Activated T-cell treated with anti-CD3 and anti-CD28 coated beads for 48 hours (primary cell): Measurements from ENCODE around the gene ME2.
"Not testable (repeated sequence)": the region's sequence is repeated elsewhere in the genome, so short reads cannot be mapped to it uniquely, and the experiment has no call there.

Source experiments
- DNase-seq: peaks from one replicate; pipeline ENCODE4 v3.0.0-alpha.2; 2020; ENCODE audit warnings: low read depth

The ME2 gene

GRCh38 chr18:50861617-50862016 lies 17.3 kb upstream of the ME2 start:
- DNase-seq = no peak

DNA sequence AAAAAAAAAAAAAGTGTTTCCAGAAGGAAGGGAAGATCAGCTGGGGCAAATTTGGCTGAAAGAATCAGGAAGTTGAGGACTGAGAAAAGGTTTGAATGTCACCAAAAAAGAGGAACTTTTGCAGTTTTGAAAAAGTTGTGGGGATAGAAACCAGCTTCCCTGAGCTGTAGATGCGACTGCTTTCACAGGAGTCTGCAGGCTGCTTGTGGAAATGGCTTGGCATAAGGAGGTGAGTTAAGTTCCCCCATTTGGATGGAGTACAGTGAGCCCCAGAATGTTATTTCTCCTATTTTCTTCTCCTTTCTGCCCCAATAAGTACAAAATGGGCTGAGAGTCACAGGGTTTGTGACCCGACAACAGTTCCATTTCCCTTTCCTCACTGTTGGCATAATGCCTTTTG lies 16.5 kb upstream of the ME2 start:
- DNase-seq = no peak

DNA sequence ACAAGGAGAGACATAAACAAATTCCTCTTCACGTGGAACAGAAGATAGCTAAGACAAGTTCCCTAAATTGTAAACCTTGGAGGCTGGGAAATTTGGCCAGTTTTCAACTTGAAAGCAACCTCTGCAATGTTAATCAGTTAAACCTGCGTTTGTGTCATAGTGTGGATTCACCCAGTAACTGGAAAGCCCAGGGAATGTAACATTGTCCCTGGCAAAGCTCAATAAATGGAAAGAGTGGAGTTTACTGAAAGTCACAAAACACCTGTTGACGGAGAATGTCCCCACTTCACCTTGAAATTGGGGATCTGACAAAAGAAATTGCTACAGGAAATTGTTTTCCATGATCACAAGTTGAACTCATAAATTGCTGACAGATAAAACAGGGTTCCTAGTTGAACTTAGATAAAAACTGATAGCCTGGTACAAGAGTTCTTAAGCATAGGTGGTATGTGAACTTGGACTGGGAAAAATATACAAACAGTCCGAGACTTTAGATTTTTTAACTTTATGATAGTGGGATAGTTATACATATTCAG lies 15.0 kb upstream of the ME2 start:
- DNase-seq = no peak

DNA sequence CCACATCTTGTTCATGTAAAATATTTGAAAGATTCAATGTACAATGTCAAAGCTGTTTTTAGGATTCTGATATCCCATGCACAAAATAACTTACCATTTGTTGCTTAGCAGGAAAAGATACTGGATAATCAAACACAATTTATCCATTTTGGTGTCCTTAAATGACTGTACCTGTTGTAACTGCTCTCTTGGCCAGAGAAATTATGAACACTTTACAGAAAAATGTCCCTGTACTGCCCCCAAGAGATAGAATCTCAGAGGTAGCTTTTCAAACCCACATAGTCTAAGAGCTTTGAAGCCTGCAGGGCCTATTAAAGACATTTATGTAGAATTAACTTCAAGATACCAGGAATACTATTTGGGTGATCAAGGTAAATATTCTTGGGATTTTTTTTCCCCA lies 12.2 kb upstream of the ME2 start:
- DNase-seq = no peak

DNA sequence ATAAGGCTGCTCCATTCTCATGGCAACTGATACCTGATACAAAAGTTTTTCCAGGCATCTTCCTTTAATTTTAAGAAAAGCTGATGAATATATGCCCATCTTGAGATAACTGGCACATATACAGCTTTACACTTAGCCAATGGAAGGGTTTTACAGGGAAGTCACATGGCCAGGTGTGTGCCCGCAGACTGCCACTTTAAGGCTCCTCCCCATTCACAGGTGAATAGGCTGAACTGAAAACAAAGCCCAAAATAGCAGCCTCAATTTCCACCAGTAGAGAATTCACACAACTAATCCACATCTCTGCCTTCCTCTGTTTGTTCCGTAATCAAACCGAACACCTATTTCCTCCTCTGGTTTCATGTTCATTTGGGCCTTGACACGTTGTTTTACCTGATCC lies 9.8 kb upstream of the ME2 start:
- DNase-seq = no peak

DNA sequence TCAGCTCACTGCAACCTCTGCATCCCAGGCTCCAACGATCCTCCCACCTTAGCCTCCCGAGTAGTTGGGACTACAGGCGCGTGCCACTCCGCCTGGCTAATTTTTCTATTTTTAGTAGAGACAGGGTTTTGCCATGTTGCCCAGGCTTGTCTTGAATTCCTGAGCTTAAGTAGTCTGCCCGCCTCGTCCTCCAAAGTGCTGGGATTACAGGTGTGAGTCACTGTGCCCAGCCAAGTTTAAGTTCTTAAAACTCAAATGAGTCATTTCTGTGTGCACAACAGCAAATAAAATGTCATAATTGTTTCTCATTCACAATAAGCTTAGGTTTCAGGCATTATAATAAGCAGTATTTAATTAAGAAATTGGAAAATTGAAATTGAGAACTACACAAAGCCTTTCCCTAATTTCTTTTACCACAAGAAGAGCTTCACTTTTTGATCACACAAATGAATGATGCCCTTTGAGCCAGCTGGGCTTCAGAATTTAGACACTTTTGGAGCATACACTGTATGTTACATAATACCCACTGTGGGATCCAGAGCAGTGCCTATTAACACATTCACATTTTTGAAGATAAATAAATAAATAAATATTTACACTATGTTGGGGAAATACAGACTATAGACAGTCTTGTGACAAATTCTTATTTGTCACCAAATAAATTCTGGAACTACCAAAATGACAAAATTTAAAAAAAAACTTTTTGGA lies 8.6 kb upstream of the ME2 start:
- no peak for DNase-seq

DNA sequence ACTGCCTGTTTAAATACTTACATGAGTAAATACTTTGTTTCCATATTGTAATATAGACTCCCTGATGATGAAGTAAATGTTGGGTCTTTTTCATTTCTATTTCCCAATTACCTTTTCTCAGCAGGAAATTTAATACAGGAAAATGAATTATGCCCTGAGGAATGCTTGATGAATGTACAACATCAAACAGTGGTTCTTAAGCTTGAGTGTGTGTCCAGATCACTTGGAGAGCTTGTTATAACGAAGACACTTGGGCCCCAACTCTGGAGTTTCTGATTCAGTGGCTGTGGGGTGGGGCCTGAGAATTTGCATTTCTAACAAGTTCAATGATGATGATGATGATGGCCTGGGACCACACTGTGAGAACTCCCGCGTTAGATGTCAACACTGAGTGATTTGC lies 7.1 kb upstream of the ME2 start:
- no peak for DNase-seq

- DNase-seq = no peak
These were observed 2.9 kb upstream of the ME2 start for GRCh38 chr18:50875966-50876536.

- no peak for DNase-seq
These were observed 1.2 kb upstream of the ME2 start for GRCh38 chr18:50877545-50878265.

DNA sequence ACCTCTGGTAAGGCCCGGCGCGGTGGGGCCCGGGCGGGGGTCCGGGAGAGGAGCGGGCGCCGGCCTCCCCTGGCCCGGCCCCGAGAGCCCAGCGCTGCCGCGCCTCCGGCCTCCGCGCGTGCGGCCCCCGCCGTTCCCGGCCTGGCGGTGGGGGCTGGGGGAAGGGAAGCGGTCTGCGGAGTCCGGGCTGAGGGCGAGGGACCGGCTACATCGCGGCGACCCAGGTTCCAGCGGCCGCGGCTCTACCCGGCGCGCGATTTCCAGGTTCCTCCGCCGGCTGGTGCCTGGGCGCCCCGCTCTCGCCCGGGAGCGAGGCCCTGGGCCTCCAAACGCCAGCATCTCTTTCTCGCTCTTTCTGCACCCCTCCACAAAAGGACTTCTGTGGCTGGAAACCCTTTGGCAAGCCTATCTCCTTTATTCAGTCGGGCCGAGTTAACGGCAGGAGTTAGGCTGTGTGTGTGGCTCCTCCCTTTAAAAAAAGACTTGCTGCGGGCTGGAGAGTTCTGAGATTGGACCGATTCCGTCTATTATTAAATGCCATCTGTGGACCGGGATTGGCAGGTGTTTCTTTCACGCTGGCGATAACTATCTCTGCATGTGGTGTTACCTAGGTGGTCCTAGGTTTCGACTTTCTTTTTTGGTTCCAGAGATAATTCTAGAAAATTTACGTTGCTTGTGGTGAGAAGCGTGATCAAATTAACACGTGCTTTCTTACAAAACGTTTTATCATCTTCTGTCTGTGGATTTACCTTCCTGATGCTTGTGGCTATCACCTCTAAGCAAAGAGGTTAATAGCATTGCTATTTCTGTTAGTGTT lies 592 bp downstream of the ME2 start:
- DNase-seq = no peak

DNA sequence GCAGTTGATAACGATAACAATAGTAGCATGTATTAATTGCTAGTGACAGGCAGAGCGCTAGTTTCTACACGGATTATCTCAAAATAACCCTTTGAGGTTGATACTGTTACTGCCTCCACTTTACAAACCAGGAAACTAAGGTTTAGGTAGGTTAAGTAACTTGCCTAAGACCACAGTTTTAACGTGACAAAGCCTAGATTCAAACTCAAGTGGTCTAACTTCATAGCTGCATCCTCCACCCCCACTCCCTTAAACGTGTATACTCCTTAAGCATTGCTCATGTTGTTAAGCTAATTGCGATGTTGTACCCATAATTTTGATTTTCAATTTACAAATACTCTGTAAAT lies 1.2 kb downstream of the ME2 start:
- DNase-seq = no peak

DNA sequence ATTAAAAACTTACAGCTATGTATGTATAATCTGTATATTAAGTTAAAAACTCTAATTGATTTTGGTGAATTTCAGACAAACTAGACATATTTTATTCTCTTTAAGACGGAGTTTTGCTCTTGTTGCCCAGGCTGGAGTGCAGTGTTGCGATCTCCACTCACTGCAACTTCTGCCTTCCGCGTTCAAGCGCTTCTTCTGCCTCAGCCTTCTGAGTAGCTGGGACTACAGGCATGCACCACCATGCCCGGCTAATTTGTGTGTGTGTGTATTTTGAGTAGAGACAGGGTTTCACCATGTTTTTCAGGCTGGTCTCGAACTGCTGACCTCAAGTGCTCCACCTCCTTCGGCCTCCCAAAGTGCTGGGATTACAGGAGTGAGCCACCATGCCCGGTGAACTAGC lies 2.0 kb downstream of the ME2 start:
- not testable (repeated sequence) for DNase-seq

- no peak for DNase-seq
These were observed 8.0 kb downstream of the ME2 start for GRCh38 chr18:50886929-50887328.

GRCh38 chr18:50895350-50896045 lies 16.6 kb downstream of the ME2 start:
- DNase-seq = no peak

GRCh38 chr18:50896093-50896492 lies 17.2 kb downstream of the ME2 start:
- DNase-seq = no peak

DNA sequence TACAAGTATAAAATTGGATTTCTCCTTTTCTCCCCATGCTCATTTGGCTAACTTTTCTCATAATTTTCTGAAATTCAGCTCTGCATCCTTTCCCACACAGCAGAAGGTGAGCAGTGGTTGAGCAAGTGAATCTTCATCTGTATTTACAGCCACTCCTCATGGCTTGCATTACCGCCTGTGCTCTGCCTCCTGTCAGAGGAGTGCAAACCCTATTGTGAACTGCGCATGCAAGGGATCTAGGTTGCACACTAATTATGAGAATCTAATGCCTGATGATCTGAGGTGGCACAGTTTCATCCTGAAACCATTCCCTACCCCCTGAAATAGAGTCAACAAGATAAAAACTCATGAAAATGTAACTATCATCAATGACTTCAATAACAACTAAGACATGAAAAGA lies 20.0 kb downstream of the ME2 start:
- no peak for DNase-seq

- DNase-seq = no peak
These were observed 23.9 kb downstream of the ME2 start for GRCh38 chr18:50902797-50903196.

DNA sequence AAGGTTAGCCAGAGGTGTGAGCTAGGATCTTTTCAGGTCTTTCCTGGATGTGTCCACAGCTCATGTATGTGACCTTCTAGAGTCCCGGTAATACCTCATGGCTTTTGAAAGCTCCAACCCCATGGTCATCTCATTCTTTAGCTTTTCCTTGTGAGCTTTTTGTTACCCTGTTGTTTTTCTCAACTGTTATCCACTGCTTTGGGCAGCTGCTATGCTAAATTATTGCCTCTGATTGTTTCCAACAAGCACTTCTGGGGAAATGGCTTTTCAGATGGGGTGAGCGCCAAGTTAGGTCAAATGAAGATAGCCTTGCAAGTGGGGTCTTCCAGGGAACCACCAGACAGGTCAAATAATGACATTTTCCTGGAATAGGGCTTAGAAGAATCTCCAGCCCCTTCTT lies 27.9 kb downstream of the ME2 start:
- DNase-seq = no peak

- DNase-seq = no peak
These were observed 30.3 kb downstream of the ME2 start for GRCh38 chr18:50909261-50909660.

GRCh38 chr18:50911006-50911405 lies 32.1 kb downstream of the ME2 start:
- no peak for DNase-seq

DNA sequence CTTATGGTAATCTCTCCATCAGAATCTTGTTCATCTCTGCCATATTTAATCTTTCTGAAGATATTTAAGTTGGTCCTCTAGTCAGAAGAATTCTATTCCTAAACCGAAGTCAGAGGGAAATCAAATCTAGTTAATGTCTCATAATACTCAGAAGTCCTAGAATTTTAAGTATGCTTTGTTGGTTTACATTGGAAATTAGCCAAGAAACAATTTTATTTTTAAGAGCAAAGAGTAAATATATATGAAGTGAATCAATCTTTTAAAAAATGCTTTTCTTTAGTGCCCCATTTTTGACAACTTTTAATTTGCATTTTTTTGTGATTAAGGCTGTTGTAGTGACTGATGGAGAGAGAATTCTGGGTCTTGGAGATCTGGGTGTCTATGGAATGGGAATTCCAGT lies 38.1 kb downstream of the ME2 start:
- DNase-seq = no peak

DNA sequence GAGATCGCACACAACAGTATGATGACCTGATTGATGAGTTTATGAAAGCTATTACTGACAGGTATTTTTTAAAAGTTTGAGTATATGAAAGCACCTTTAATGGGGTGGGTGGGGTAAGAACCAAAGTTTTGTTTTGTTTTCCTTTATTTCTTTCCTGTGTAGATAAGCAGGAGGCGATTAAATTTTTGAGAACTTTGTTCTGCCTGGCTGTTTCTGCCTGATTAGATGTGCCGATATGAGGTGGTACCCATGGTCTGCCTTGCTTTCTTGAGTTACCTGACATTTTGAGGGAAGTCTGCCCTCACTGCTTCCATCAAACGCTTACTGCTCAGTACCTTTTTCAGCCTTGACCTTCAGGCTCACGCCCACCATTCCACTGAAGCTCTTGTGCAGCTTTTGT lies 39.2 kb downstream of the ME2 start:
- no peak for DNase-seq
